Activated CD8-positive, alpha-beta memory T cell treated with anti-CD3 and anti-CD28 coated beads for 48 hours (primary cell): Measurements from ENCODE around the gene FAM167B.
A peak's percentile ranks its signal among the peaks of the same experiment; 100 is the strongest.
"Not testable (repeated sequence)": the region's sequence is repeated elsewhere in the genome, so short reads cannot be mapped to it uniquely, and the experiment has no call there.

Source experiments
- DNase-seq, 3 experiments: peaks; one replicate each; pipeline ENCODE4 v3.0.0-alpha.2; 2020; ENCODE audit warnings: low read depth in 2 of 3, low spot score in 2 of 3

The FAM167B gene

GRCh38 chr1:32291708-32292538, 44.9 kb downstream of the FAM167B start, which contains the start of gene HDAC1:
TSS of gene HDAC1 (plus strand) at chr1:32292083. CDS start at chr1:32292170, 87 bp downstream.
- peak; percentile 80 to 97 (median 89) for DNase-seq

GRCh38 chr1:32298211-32298610, 51.2 kb downstream of the FAM167B start:
- DNase-seq: not testable (repeated sequence)
